IMR-90 (cell line): Measurements from ENCODE around the gene MAP2K5. TPM values are rescaled to one million over a fixed set of nuclear protein-coding genes. Genes with fewer than 3 reads are reported as not detected.

Source experiments
- ATAC-seq: fragments of 200-7000 bp; cut with Tn5 transposase; 2 replicates; pipeline ENCODE4 v1.9.1; 2020; ENCODE audit warnings: low read depth, mild to moderate bottlenecking, moderate library complexity
- BruUV-seq: library from RNA; stranded (reverse); fragments of 400-500 nt; replicated peaks from 2 replicates; lab custom pipeline; 2021; lab: Mats Ljungman, UMichigan
- CTCF ChIA-PET: fragments of 300-600 bp; formaldehyde crosslinking; extraction: SDS; loops from one replicate; lab custom pipeline; 2021; ENCODE audit warnings: antibody characterized with exemption; lab: Yijun Ruan, JAX
- POLR2A ChIA-PET: fragments of 300-600 bp; sonication (Branson Sonifier 250); formaldehyde crosslinking; loops from one replicate; lab custom pipeline; 2022; ENCODE audit warnings: antibody characterized with exemption; ENCODE audit not compliant: unreplicated experiment; lab: Charles Lee
- DNase-seq: peaks from one replicate; pipeline ENCODE4 v3.0.0; 2013
- H2AFZ ChIP-seq: replicated peaks from 2 replicates; pipeline ENCODE3; 2013; ENCODE audit warnings: low read length, mild to moderate bottlenecking; ENCODE audit not compliant: poor library complexity
- H2AK5ac ChIP-seq: 2 replicates; pipeline ENCODE4 v1.6.1; 2013; ENCODE audit warnings: low read depth, low read length, inconsistent platforms
- H2AK9ac ChIP-seq: replicated peaks from 2 replicates; pipeline ENCODE3; 2013; ENCODE audit warnings: mild to moderate bottlenecking, low read depth, low read length, moderate library complexity; ENCODE audit not compliant: poor library complexity
- H2BK120ac ChIP-seq: 2 replicates; pipeline ENCODE4 v1.6.1; 2013; ENCODE audit warnings: low read depth, low read length, inconsistent platforms
- H2BK15ac ChIP-seq: 3 replicates; pipeline ENCODE4 v1.6.1; 2013; ENCODE audit warnings: low read depth, low read length, inconsistent platforms
- H2BK20ac ChIP-seq: 2 replicates; pipeline ENCODE4 v1.6.1; 2013; ENCODE audit warnings: low read depth, mild to moderate bottlenecking, inconsistent platforms, low read length, moderate library complexity
- H2BK5ac ChIP-seq: 2 replicates; pipeline ENCODE4 v1.6.1; 2013; ENCODE audit warnings: mild to moderate bottlenecking, low read depth, low read length, inconsistent platforms; ENCODE audit not compliant: poor library complexity, severe bottlenecking
- H3K14ac ChIP-seq: replicated peaks from 2 replicates; pipeline ENCODE4 v1.6.1; 2013; ENCODE audit warnings: low read depth, low read length, inconsistent platforms
- H3K18ac ChIP-seq: 2 replicates; pipeline ENCODE4 v1.6.1; 2013; ENCODE audit warnings: low read depth, low read length, control low read depth
- H3K23ac ChIP-seq: 2 replicates; pipeline ENCODE4 v1.6.1; 2013; ENCODE audit warnings: low read depth, low read length, inconsistent platforms
- H3K27ac ChIP-seq: 2 replicates; pipeline ENCODE4 v1.5.1; 2013; ENCODE audit warnings: mild to moderate bottlenecking, control low read depth, low read length; ENCODE audit not compliant: insufficient read depth
- H3K27me3 ChIP-seq: 2 replicates; pipeline ENCODE4 v1.6.1; 2013; ENCODE audit warnings: low read length; ENCODE audit not compliant: control insufficient read depth, insufficient read depth
- H3K36me3 ChIP-seq: 2 replicates; pipeline ENCODE4 v1.6.1; 2013; ENCODE audit warnings: low read length, mixed read lengths; ENCODE audit not compliant: control insufficient read depth, insufficient read depth
- H3K4ac ChIP-seq: 2 replicates; pipeline ENCODE4 v1.6.1; 2013; ENCODE audit warnings: low read depth, low read length, inconsistent platforms
- H3K4me1 ChIP-seq: 2 replicates; pipeline ENCODE4 v1.6.1; 2013; ENCODE audit warnings: low read length, mixed read lengths; ENCODE audit not compliant: control insufficient read depth, insufficient read depth
- H3K4me2 ChIP-seq: 2 replicates; pipeline ENCODE4 v1.6.1; 2013; ENCODE audit warnings: low read depth, mild to moderate bottlenecking, control low read depth, low read length, moderate library complexity
- H3K4me3 ChIP-seq: 2 replicates; pipeline ENCODE4 v1.5.1; 2013; ENCODE audit warnings: low read depth, mild to moderate bottlenecking, control low read depth, low read length, moderate library complexity; ENCODE audit not compliant: insufficient read depth
- H3K56ac ChIP-seq: 2 replicates; pipeline ENCODE4 v1.6.1; 2013; ENCODE audit warnings: low read length, inconsistent platforms; ENCODE audit not compliant: insufficient read depth; ENCODE audit errors: extremely low read depth
- H3K79me1 ChIP-seq, 2 experiments: 2 replicates each; pipeline ENCODE4 v1.6.1; 2013; ENCODE audit warnings: low read length in 2 of 2, inconsistent platforms in 1 of 2, low read depth in 1 of 2
- H3K9ac ChIP-seq: 2 replicates; pipeline ENCODE4 v1.6.1; 2013; ENCODE audit warnings: low read depth, low read length, control low read depth
- H3K9me1 ChIP-seq: 2 replicates; pipeline ENCODE4 v1.6.1; 2013; ENCODE audit warnings: low read length, inconsistent platforms; ENCODE audit not compliant: insufficient read depth
- H3K9me3 ChIP-seq: 2 replicates; pipeline ENCODE4 v1.6.1; 2013; ENCODE audit warnings: low read length; ENCODE audit not compliant: control insufficient read depth, insufficient read depth
- H4K20me1 ChIP-seq: 2 replicates; pipeline ENCODE4 v1.6.1; 2013; ENCODE audit warnings: low read length, inconsistent platforms; ENCODE audit not compliant: insufficient read depth
- H4K5ac ChIP-seq: 2 replicates; pipeline ENCODE4 v1.6.1; 2013; ENCODE audit warnings: mild to moderate bottlenecking, low read depth, low read length, control low read depth
- H4K8ac ChIP-seq, 2 experiments: 2 replicates each; pipeline ENCODE4 v1.6.1; 2013; ENCODE audit warnings: low read depth in 2 of 2, low read length in 2 of 2, control low read depth in 1 of 2, inconsistent platforms in 1 of 2
- H4K91ac ChIP-seq: 2 replicates; pipeline ENCODE4 v1.6.1; 2013; ENCODE audit warnings: low read depth, low read length, inconsistent platforms; ENCODE audit not compliant: insufficient read depth
- NFE2L2 ChIP-seq: fragments of 150-350 bp; IDR thresholded peaks from 2 replicates; pipeline ENCODE4 v1.6.1; 2016; ENCODE audit warnings: low read depth, mild to moderate bottlenecking, low read length
- WGBS, 2 experiments: methylation state at CpG; one replicate each; pipeline versions ENCODE4 v1.1.5 to v1.1.7; 2013; ENCODE audit warnings: missing lambda C conversion rate in 2 of 2; ENCODE audit not compliant: insufficient read length in 1 of 2; ENCODE audit errors: extremely low coverage in 2 of 2; 5-methylcytosine and 5-hydroxymethylcytosine counted together
- dilution Hi-C: fragments of 300-500 bp; cut with HindIII; formaldehyde crosslinking; loops from one replicate; pipeline ENCODE4 v1.14.3; 2018; ENCODE audit warnings: low sequenced_read_pairs; ENCODE audit not compliant: unreplicated experiment
- in situ Hi-C: fragments of 300-500 bp; cut with MboI; formaldehyde crosslinking; loops from 3 replicates; pipeline ENCODE4 v1.14.3; 2019; ENCODE audit warnings: low sequenced_read_pairs, inconsistent platforms, mixed read lengths
- intact Hi-C: fragments of 100-400 bp; cut with micrococcal nuclease; formaldehyde crosslinking; loops from 2 replicates; pipeline ENCODE4 v1.10.0; 2022
- polyA plus RNA-seq, 3 experiments: library from polyadenylated mRNA; depleted of rRNA; stranded (reverse); fragments of >200 nt; gene quantifications; 2 replicates each; pipeline ENCODE4 v1.2.3, GENCODE V29; 2012; ENCODE audit warnings: low replicate concordance in 1 of 3
- total RNA-seq: library from RNA; depleted of rRNA; stranded (reverse); fragments of >200 nt; gene quantifications from 2 replicates; pipeline ENCODE4 v1.2.3, GENCODE V29; 2012

Gene MAP2K5
- total and polyA plus RNA-seq, 2 of the 4 experiments (the other 2 are of a cell fraction): 1.6 to 6.1 TPM

- Histone ChIP-seq H3K4ac (no peak overlapping the region), H2BK5ac (no peak overlapping the region), H3K4me3 (no peak overlapping the region), H2AK9ac (no peak overlapping the region), H2AFZ (no peak overlapping the region), H3K9me3 (no peaks in the 10 kb centered on the region), H3K79me1 (no peaks in the 10 kb centered on the region), H4K5ac (no peak overlapping the region), H2BK15ac (no peak overlapping the region), H3K4me2 (no peak overlapping the region), H3K36me3 (peaks cover 4% of the 10 kb centered on the region; the same call in 1 of the 2 replicates), H3K14ac (no peak overlapping the region), H3K18ac (no peak overlapping the region), H3K56ac (no peak overlapping the region), H4K8ac (no peak overlapping the region), H3K4me1 (no peaks in the 10 kb centered on the region; the same call in 1 of the 2 replicates), H3K9ac (no peak overlapping the region), H3K23ac (no peak overlapping the region), H4K20me1 (no peaks in the 10 kb centered on the region), H4K91ac (no peak overlapping the region), H3K27me3 (no peaks in the 10 kb centered on the region), H3K27ac (no peak overlapping the region), H2BK20ac (no peak overlapping the region), H2AK5ac (no peak overlapping the region), H3K9me1 (no peaks in the 10 kb centered on the region), H2BK120ac (no peak overlapping the region)
- ChIA-PET POLR2A (no interaction called here), CTCF (interaction anchor here (1.9 kb wide), 1 partner anchor 24 kb away, joined by 4 read pairs; no protein-coding TSS in a partner anchor)
- DNase-seq (no peak), ATAC-seq (no peak)
- no CpG with 5 or more reads among the region's 13 CpGs for WGBS, 2 experiments
- no TSS peak for BruUV-seq
- in situ Hi-C loops: no loop called here
- intact Hi-C loops: no loop called here
- no peak for TF ChIP-seq NFE2L2
- dilution Hi-C loops: no loop called here
These were observed 227.2 kb downstream of the MAP2K5 start for GRCh38 chr15:67769497-67770357.
